Measurements from ENCODE around the gene TLR8.

Gene TLR8

DNA sequence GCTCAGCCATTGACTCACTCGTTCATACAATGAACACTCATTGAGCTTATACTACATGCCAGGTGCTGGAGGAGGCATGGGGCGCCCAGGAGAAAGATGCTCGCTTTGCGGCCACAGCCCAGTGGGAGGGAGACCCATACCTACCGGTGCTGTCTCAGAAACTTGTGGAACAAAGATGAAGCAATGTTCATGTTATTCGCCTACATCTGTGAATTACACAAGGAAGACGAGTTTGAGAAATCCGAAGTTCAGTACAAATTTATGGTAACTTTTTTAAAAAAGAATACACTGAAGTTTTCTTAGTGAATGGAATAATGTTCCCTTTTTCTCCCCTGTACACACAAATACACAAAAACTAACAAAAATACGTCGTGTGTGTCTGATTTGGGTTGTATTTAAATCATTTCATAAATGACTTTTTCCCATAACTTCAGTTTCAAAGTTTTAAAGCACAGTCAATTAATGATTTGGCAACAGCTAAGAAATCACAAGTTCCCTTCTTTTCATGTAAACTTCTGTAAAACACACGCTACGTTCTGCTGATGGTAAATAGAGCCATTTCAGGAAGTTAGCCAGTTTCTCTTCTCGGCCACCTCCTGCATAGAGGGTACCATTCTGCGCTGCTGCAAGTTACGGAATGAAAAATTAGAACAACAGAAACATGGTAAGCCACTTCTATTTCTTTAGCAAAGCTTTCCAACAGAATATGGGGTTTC lies at the start of gene TLR8:
Gene TLR8, plus strand, starts transcription at position 575 of the 716 bp plus-strand sequence. Its CDS starts 87 bp downstream, at position 662.
- DNase-seq (ENCODE audit: low read depth, low spot score): no peak

DNA sequence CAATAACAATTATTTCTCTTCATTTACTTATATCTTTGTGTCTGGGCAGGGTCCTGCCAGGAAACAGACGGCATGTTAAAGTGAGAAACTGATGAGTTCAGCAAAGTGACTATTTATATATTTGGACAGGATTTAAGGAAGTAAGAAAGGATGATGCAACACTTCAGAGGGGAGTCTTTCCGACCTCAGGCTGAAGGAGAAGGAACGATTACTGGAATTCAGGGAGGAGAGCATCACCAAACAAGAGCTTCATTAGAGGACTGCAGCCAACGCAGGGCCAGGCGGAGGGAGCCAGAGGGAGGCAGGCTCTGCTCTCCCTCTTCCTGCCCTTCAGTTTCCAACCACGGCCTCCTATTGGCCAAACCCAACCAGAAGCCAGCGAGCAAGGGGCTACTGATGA lies 41.1 kb upstream of the TLR8 start:
- DNase-seq (ENCODE audit: low read depth, low spot score): no peak

DNA sequence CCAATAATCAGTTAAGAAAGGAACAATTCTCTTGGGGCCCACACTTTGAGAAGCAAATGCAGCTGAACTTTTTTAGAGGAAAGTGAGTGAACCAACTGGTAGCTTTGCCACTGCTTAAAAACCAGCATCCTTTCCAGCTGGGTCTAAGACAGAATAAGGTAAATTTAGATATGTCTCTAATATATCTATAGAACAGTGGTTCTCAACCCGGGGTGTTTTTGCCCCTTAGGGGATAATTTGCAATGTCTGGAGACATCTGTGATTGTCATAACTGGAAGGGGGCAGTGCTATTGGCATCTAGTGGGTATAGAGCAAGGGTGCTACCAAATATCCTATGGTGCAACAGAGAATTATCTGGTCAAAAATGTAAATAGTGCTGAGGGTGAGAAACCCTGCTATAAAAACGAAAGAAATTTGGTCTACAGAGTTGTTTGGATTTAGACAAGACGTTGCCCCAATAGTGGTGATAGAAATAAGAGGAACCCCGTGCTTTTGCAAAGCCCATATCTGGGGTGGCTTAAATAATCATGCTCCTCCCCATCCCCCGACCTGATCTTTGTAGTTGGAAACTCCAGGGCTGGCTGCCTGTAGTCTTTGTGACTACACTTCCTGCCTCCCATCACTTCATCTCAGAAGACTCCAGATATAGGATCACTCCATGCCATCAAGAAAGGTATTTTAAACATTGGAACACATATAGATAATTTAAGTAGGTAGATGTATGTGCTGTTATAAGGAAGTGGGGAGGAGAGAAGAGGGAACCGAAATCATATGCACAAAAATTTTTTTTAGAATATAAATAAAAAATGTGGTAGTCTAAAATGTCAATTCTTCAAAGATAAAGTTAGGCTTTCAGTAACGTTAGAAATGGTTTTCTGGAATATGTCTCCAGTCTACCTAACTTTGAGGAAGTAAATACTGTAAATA lies 39.7 kb upstream of the TLR8 start, which contains the start of gene TLR7:
Gene TLR7, plus strand, starts transcription at position 622 of the 927 bp plus-strand sequence. CDS start 507 bp downstream, outside the sequence.
- DNase-seq (ENCODE audit: low read depth, low spot score): no peak

DNA sequence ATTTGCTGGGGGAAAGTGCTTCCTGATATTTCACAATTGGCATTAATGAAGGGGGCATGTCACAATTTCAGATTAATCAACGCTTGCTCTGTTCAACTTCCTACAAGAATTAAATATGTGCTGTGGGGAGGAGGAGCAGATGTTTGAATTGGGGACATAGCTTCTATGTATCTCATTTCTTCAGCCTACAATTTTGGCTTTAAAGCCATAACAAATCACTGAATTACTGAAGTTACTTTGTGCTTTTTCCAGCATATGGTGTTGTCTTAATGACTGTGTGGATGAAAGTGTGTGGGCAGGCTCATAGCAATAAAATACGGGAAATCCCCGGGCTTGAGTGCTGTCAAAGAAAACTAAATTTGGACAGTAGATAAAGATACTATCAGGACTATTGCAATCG lies 38.7 kb upstream of the TLR8 start:
- no peak for DNase-seq (ENCODE audit: low read depth, low spot score)

DNA sequence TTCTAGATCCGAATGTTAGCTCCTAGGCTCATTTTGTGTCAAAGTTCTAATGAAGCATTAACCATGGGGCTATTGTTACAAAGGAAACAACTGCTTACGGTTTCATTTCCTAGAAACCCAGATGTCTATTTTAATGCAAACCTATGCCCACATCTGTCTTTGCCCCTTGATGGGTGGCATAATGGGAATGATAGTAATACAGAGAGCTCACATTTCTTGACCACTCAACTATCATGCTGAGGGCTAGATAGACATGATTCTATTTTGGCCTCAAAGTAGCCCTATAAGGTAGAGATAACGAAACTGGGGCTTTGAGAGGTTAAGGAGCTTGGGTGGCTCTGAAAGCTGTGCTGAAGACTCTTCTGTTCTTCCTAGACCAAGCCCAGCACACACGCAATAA lies 37.7 kb upstream of the TLR8 start:
- no peak for DNase-seq (ENCODE audit: low read depth, low spot score)

DNA sequence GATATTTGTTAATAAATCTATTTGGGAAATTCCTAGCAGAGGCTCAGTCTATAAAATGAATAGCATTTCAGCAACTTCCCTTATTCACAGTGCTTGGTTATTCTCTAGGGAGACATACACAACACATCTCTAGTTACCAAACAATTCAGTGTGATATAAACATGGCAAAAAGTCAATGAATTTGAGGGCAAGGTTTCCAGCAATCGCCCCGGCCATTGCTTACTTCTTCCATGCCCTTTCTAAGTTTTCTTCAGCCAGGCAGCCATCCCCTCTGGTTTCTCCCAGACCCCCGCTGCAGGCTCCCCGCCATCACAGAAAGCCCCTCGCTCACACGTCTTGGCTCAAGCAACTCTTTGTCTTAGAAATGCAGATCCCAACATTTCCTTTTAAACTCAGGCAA lies 35.2 kb upstream of the TLR8 start:
- no peak for DNase-seq (ENCODE audit: low read depth, low spot score)

DNA sequence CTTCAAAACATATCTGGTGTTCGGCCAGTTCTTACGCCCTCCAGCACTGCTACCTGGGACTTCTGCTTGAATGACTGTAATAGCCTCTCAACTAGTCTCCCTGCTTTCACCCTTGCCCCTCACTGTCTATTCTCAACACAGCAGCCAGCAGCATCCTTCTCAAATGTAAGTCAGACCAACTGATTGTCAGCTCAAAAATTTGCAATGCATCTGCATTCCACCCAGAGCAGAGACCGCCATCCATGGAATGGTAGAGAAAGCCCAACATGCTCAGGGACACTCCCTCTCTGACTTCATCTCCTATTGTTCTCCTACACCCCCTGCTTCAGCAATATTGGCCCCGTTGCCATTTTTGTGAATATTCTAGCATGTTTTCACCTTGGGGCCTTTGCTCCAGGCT lies 33.7 kb upstream of the TLR8 start:
- DNase-seq (ENCODE audit: low read depth, low spot score): no peak

DNA sequence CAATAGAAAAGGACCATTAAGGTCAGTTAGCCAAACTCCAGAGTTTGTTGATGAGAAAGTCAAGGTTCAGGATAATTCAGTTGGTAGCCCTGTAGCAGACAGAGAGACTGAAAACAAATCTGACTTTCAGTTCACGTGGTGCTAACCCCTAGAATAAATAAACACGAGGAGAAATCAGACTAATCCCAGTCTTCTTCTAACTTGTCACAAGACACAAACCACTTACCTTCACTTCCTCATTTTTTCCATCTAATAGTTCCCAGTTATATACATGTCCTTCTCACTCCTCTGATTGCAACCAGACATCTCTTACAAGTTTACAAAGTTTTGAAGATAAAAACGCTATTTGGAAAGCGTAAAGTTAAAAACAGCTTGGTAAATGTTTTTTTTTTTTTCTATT lies 31.8 kb upstream of the TLR8 start:
- no peak for DNase-seq (ENCODE audit: low read depth, low spot score)

DNA sequence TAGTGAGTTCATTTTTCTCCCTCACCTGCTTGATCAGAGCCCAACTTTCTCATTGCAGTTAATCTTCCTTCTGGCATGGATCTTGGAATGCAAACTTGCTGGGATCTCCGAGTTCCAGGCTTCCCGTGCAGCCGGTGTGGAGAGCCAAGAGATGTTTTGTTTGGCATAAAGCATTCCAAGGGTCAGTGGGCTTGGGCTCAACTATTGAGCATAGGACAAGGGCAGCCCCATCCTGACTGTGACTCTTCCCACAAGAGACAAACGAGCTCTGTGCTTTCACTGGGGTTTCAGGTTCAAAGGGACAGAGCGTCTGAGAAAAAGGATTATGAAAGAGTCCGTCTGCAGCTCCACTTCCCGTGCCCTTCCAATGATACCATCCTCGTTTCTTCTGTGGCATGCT lies 29.0 kb upstream of the TLR8 start:
- no peak for DNase-seq (ENCODE audit: low read depth, low spot score)

DNA sequence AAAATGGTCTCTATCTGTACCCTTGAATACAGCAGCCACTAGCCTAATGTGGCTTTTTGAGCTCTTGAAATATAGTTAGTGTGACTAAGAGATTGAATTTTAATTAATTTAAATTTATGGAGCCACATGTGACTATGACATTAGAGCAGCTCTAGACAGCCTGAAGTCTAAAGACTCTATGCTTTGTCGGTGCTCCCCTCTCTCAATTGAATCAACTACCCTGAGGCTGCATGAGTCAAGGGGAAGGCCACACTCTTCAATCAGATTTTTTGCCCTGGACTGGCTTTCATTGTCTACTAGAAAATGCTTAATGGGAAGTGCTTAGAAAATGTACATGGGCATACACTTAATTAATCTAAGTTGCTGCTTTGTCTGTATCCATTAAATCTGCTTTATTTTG lies 27.9 kb upstream of the TLR8 start:
- DNase-seq (ENCODE audit: low read depth, low spot score): no peak

DNA sequence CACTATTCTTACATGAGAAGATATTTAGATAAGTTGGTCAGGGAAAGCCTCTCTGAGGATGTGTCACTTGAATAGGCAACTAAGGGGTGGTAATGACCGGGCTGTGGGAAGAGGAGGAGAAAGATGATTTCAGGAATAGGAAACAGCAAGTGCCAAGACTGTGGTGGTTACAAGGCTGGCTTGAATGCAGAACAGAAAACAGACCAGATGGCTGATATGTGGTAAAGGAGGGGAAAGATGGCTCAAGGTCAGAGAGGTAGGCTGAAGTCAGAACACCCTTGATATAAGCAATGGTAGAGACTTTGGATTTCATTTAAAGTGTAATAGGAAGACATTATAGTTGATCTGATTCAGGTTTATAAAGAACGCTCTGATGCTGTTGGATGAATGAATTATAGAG lies 24.5 kb upstream of the TLR8 start:
- DNase-seq (ENCODE audit: low read depth, low spot score): no peak

DNA sequence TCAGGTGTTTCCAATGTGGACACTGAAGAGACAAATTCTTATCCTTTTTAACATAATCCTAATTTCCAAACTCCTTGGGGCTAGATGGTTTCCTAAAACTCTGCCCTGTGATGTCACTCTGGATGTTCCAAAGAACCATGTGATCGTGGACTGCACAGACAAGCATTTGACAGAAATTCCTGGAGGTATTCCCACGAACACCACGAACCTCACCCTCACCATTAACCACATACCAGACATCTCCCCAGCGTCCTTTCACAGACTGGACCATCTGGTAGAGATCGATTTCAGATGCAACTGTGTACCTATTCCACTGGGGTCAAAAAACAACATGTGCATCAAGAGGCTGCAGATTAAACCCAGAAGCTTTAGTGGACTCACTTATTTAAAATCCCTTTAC lies 20.9 kb upstream of the TLR8 start:
- no peak for DNase-seq (ENCODE audit: low read depth, low spot score)

DNA sequence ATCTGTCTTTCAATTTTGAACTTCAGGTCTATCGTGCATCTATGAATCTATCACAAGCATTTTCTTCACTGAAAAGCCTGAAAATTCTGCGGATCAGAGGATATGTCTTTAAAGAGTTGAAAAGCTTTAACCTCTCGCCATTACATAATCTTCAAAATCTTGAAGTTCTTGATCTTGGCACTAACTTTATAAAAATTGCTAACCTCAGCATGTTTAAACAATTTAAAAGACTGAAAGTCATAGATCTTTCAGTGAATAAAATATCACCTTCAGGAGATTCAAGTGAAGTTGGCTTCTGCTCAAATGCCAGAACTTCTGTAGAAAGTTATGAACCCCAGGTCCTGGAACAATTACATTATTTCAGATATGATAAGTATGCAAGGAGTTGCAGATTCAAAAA lies 19.9 kb upstream of the TLR8 start:
- no peak for DNase-seq (ENCODE audit: low read depth, low spot score)

DNA sequence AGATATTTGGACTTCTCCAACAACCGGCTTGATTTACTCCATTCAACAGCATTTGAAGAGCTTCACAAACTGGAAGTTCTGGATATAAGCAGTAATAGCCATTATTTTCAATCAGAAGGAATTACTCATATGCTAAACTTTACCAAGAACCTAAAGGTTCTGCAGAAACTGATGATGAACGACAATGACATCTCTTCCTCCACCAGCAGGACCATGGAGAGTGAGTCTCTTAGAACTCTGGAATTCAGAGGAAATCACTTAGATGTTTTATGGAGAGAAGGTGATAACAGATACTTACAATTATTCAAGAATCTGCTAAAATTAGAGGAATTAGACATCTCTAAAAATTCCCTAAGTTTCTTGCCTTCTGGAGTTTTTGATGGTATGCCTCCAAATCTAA lies 19.3 kb upstream of the TLR8 start:
- DNase-seq (ENCODE audit: low read depth, low spot score): no peak

DNA sequence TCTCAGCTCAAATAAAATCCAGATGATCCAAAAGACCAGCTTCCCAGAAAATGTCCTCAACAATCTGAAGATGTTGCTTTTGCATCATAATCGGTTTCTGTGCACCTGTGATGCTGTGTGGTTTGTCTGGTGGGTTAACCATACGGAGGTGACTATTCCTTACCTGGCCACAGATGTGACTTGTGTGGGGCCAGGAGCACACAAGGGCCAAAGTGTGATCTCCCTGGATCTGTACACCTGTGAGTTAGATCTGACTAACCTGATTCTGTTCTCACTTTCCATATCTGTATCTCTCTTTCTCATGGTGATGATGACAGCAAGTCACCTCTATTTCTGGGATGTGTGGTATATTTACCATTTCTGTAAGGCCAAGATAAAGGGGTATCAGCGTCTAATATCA lies 18.7 kb upstream of the TLR8 start:
- no peak for DNase-seq (ENCODE audit: low read depth, low spot score)

DNA sequence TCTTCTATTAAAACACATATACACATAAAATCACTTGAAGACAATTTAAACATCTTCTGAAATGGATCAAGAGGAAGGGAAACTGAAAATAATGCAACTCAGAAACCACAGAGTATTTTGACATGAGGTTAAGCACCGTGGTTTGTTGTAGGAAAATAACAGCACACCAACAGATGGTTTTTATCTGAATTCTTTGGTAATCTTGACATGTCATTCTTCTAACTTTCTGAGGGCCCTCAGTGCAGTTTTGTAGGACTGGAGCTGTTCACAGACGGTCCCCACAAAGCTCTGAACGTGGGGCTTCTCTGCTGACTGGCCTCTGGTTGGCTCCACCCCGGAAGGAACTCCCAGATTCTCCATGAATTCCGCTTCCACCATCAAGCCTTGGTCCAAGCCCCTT lies 16.0 kb upstream of the TLR8 start:
- no peak for DNase-seq (ENCODE audit: low read depth, low spot score)

DNA sequence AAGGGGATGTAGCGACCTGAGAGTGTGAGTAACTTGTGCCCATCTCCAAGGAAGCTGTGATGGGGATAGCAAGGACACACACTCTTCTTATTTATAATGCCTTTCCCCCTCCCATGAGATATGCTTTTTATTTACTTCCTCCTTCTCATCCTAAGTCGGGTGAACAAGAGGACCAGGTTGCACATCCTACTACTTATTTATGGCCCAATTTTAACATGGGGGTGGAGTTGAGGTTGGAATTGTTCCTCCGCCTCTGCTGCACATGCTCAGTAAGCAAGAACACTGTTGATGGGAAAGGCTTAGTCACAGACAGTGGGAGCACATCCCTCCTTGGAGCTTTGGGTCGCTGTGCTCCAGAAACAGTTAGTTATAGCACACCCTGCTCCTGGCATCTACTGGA lies 15.2 kb upstream of the TLR8 start:
- no peak for DNase-seq (ENCODE audit: low read depth, low spot score)

DNA sequence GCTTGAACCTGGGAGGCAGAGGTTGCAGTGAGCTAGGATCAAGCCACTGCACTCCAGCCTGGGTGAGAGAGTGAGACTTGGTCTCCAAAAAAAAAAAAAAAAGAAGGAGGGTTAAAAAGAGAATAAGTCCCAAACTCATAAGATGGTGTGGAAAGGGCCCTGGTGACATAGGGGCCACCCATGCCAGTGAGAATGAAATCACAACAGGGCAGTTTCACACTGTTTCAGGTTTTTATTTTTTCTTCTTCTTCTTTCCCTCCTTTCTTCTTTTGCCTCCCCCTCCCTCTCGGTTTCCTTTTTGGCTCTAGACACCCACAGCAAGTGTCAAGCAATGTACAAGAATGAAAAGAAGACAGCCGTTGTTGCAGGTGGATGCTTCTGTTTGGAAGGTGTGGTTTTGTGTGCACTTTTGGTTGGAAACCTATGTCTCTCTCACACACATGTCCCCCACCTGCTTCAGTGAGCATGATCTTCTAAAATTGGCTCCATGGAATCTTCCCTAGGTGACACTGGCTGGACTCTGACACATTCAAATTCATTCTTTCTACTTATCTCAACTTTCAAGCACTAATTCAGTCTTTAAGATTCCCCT lies 14.4 kb upstream of the TLR8 start:
- DNase-seq (ENCODE audit: low read depth, low spot score): no peak

DNA sequence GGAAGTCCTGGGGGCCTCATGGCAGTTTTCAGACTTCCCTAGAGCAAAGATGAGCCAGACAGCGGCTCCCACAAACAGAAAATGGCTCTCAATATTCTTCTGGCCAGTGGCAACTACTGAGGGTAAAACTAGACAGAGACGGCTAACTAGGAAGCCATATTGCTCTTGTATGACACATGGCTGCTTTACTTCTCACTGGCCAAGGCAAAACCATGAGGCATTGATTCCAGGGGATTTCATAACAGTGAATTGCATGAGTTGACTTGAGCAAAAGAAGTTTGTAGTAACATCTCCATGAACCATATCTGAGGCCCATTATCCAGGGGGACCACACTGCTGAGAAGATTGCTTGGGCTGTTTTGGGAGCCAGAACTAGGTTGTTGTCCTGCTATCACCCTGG lies 13.7 kb upstream of the TLR8 start:
- no peak for DNase-seq (ENCODE audit: low read depth, low spot score)

DNA sequence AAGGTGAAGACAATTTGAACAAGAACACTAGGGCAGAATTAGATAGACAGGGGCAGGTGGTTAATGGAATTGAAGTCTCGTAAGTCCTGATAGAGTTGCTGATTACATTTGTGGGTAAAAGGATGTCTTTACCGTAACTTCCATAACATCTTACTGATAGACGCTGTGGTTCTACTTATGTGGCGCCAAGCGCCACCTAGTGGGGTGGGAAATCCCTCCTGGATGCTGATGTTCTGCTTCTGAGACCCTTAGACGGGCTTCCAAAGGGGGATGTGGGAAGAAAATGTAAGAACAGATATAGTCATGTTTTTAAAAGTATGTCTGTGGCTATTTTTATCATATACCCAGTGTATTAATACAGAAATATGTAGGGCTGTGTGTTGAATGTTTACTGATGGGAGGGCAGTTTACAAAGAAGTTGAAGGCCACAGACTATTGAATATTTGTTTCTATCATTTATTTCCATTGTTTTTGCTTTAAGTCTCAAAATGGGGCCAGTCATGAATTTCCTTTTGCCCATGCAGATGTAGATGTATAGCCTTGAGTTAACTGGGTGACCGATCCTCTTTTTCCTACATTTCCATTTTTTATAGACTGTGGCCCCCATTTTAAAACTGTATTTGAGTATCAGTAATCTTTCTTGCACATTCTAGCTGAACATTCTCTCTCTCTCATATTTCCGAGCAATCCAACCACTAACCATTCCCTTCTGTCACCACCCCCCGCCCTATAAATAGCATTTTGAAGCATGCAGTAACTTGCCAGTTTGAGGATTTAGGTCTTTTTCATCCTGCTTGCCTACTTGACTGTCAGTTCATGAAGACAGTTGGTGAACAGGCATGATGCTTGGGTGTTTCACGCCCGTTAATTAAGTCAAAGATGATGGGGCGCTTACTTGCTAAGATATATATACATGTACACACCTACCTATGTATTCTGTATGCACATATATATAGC lies 12.1 kb upstream of the TLR8 start:
- DNase-seq (ENCODE audit: low read depth, low spot score): no peak

DNA sequence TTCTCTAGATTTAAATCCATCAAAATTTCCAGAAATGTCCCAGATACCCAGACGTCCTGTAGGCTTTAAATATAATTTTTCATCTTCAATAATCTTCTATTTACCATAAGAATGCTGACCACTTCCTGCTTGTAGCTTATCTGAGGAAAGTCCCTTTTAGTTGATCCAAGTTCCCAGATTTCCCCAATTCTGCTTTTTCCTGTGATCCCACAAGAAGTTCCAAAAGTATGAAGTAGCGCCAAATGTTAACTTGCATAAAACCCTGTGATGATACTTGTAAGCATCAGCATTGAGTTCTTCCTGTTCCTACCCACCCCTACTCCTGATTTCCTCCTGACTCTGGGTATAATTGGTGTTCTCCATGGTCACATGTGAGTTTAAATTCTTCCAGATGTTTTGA lies 10.6 kb upstream of the TLR8 start:
- DNase-seq (ENCODE audit: low read depth, low spot score): no peak
